Smooth muscle cell (in vitro differentiated cells): ENCODE measurements around the gene MATK. TPM values are rescaled to one million over a fixed set of nuclear protein-coding genes. Genes with fewer than 3 reads are reported as not detected.

Experiments used
- DNase-seq: peaks from one replicate; lab custom pipeline; 2025; ENCODE audit not compliant: unreplicated experiment; lab: John Stamatoyannopoulos, UW
- H2AFZ ChIP-seq: fragments of 200-600 bp; sonication (generic); 2 replicates; pipeline ENCODE4 v1.6.0; 2016; ENCODE audit warnings: antibody characterized with exemption, low read depth, mild to moderate bottlenecking
- H3F3A ChIP-seq: fragments of 200-600 bp; sonication (generic); 2 replicates; pipeline ENCODE4 v1.6.0; 2017; ENCODE audit warnings: antibody characterized with exemption, low read depth
- H3K27ac ChIP-seq: fragments of 200-600 bp; sonication (generic); 2 replicates; pipeline ENCODE4 v1.5.1; 2016; ENCODE audit warnings: low read depth, mild to moderate bottlenecking
- H3K27me3 ChIP-seq: fragments of 200-600 bp; sonication (generic); 2 replicates; pipeline ENCODE4 v1.6.1; 2016; ENCODE audit warnings: low read depth, mild to moderate bottlenecking
- H3K36me3 ChIP-seq: fragments of 200-600 bp; sonication (generic); 2 replicates; pipeline ENCODE4 v1.5.1; 2016; ENCODE audit warnings: low read depth
- H3K4me1 ChIP-seq: fragments of 200-600 bp; sonication (generic); 2 replicates; pipeline ENCODE4 v1.5.1; 2016; ENCODE audit warnings: low read depth
- H3K4me2 ChIP-seq: fragments of 200-600 bp; sonication (generic); 2 replicates; pipeline ENCODE4 v1.6.0; 2016; ENCODE audit warnings: mild to moderate bottlenecking
- H3K4me3 ChIP-seq: fragments of 200-600 bp; sonication (generic); 2 replicates; pipeline ENCODE4 v1.5.1; 2016; ENCODE audit warnings: mild to moderate bottlenecking
- H3K79me2 ChIP-seq: fragments of 200-600 bp; sonication (generic); 2 replicates; pipeline ENCODE4 v1.6.0; 2016; ENCODE audit warnings: low read depth, mild to moderate bottlenecking
- H3K9ac ChIP-seq: fragments of 200-600 bp; sonication (generic); 2 replicates; pipeline ENCODE4 v1.6.0; 2016; ENCODE audit warnings: low read depth
- H3K9me3 ChIP-seq: fragments of 200-600 bp; sonication (generic); replicated peaks from 2 replicates; pipeline ENCODE4 v1.5.1; 2016; ENCODE audit warnings: low read depth
- H4K20me1 ChIP-seq: fragments of 200-600 bp; sonication (generic); 2 replicates; pipeline ENCODE4 v1.6.0; 2016; ENCODE audit warnings: low read depth
- WGBS: methylation state at CpG from one replicate; pipeline ENCODE4 v1.1.7; 2016; ENCODE audit warnings: low lambda C conversion rate; 5-methylcytosine and 5-hydroxymethylcytosine counted together
- polyA plus RNA-seq: library from polyadenylated mRNA; unstranded; fragments of >200 nt; fragmentation: Nextera tagmentation; extraction: Ambion mirVana; gene quantifications from 2 replicates; pipeline ENCODE4 v1.2.1, GENCODE V29; 2016
- small RNA-seq: library from RNA; depleted of rRNA; stranded (forward); fragments of <200 nt; gene quantifications from one replicate; pipeline ENCODE3, GENCODE V24; 2014
- total RNA-seq: library from RNA; depleted of rRNA; stranded (reverse); fragments of >200 nt; gene quantifications from 2 replicates; pipeline ENCODE4 v1.2.3, GENCODE V29; 2014
- TF ChIP-seq, protein P1 (sequence below): fragments of 200-600 bp; sonication (generic); IDR thresholded peaks from 2 replicates; pipeline ENCODE4 v1.5.1; 2017; ENCODE audit warnings: borderline replicate concordance, mild to moderate bottlenecking, antibody characterized with exemption; ENCODE audit not compliant: insufficient read depth, poor library complexity, severe bottlenecking

MATK gene
- total and polyA plus RNA-seq, 2 experiments from 2014 or later: not detected

DNA sequence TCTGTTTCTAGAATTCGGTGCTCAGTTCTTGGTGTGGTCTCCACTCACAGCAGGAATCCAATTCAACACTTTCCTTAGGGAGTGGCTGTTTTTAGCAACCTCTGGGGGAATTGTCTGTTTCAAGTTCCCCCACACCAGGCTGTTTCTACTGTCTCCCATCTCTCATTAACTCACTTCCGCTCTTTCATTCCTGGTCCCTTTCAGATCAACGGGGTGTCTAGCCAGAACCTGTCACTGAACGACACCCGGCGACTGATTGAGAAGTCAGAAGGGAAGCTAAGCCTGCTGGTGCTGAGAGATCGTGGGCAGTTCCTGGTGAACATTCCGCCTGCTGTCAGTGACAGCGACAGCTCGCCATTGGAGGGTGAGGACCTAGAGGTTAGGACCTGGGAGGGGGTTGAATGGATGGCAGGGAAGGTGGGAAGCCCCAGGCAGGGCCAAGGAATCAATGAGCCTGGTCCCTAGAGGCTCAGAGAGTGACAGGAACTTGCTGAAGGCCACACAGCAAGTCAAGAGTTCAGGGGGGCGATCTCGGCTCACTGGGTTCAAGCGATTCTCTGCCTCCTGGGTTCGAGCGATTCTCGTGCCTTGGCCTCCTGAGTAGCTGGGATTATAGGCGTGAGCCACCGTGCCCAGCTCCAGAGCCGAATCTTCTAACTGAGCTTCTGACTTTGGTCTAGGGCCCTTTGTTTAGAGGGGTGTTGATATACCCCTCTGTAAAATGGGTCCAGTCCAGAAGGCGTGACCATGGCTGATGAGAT lies 52.5 kb downstream of the MATK start:
- no peaks in the 10 kb centered on the region for H3K27me3 ChIP-seq
- TF ChIP-seq, protein P1, sequence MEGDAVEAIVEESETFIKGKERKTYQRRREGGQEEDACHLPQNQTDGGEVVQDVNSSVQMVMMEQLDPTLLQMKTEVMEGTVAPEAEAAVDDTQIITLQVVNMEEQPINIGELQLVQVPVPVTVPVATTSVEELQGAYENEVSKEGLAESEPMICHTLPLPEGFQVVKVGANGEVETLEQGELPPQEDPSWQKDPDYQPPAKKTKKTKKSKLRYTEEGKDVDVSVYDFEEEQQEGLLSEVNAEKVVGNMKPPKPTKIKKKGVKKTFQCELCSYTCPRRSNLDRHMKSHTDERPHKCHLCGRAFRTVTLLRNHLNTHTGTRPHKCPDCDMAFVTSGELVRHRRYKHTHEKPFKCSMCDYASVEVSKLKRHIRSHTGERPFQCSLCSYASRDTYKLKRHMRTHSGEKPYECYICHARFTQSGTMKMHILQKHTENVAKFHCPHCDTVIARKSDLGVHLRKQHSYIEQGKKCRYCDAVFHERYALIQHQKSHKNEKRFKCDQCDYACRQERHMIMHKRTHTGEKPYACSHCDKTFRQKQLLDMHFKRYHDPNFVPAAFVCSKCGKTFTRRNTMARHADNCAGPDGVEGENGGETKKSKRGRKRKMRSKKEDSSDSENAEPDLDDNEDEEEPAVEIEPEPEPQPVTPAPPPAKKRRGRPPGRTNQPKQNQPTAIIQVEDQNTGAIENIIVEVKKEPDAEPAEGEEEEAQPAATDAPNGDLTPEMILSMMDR: no peak
- no peak overlapping the region for H2AFZ ChIP-seq
- no peaks in the 10 kb centered on the region for H3K36me3 ChIP-seq
- H4K20me1 ChIP-seq: no peaks in the 10 kb centered on the region
- no peaks in the 10 kb centered on the region for H3K9me3 ChIP-seq
- no peak overlapping the region for H3K4me2 ChIP-seq
- WGBS: 90% methylated on average over 20 of the region's 20 CpGs
- no peak overlapping the region for H3K4me3 ChIP-seq
- no peak overlapping the region for H3K27ac ChIP-seq
- H3K4me1 ChIP-seq: no peaks in the 10 kb centered on the region
- H3F3A ChIP-seq: no peaks in the 10 kb centered on the region
- no peak for DNase-seq
- no peak overlapping the region for H3K9ac ChIP-seq
- no peaks in the 10 kb centered on the region for H3K79me2 ChIP-seq

DNA sequence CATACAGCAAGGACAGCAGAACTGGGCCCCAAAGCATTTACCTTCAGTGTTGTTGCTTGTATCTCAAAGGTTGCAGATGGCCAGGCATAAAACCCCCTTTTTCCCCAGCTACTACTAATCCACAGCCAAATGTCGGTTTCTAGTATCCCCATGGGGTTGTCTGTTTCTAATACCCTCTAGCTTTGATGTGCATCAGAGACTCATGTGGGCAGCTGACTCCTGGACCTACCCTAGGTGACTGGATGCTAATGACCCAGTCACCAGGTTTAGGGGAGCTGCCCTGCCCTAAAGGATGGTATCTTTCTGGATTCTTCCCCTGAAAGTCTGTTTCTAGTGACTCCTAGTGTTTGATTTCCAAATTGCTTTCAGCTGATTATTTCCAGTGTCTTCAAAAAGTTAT lies 54.1 kb downstream of the MATK start:
- no peaks in the 10 kb centered on the region for H3K9me3 ChIP-seq
- WGBS: 87% methylated on average over 1 of the region's 1 CpG
- no peaks in the 10 kb centered on the region for H3K4me1 ChIP-seq
- no peaks in the 10 kb centered on the region for H3F3A ChIP-seq
- H3K36me3 ChIP-seq: no peaks in the 10 kb centered on the region
- H3K27me3 ChIP-seq: no peaks in the 10 kb centered on the region
- TF ChIP-seq, protein P1: no peak
- no peak for DNase-seq
- no peak overlapping the region for H2AFZ ChIP-seq
- H3K79me2 ChIP-seq: no peaks in the 10 kb centered on the region
- H3K4me3 ChIP-seq: no peak overlapping the region
- no peak overlapping the region for H3K27ac ChIP-seq
- H3K9ac ChIP-seq: no peak overlapping the region
- no peaks in the 10 kb centered on the region for H4K20me1 ChIP-seq
- no peak overlapping the region for H3K4me2 ChIP-seq

DNA sequence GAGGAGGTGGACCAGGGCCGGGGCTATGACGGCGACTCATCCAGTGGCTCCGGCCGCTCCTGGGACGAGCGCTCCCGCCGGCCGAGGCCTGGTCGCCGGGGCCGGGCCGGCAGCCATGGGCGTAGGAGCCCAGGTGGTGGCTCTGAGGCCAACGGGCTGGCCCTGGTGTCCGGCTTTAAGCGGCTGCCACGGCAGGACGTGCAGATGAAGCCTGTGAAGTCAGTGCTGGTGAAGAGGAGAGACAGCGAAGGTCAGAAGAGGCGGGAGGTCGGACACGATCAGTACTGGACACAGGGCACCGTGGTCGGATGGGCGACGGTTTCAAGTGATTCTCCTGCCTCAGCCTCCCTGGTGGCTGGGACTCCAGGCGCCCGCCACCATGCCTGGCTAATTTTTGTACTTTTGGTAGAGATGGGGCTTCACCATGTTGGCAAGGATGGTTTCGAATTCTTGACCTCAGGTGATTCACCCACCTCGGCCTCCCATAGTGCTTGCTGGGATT lies 55.7 kb downstream of the MATK start:
- Histone ChIP-seq H4K20me1 (no peaks in the 10 kb centered on the region), H3K9me3 (no peaks in the 10 kb centered on the region), H3K27me3 (peaks cover 6% of the 10 kb centered on the region), H3K4me2 (no peak overlapping the region), H3K9ac (no peak overlapping the region), H3K27ac (no peak overlapping the region), H3K4me3 (no peak overlapping the region), H2AFZ (no peak overlapping the region), H3K4me1 (no peaks in the 10 kb centered on the region), H3K36me3 (no peaks in the 10 kb centered on the region), H3K79me2 (no peaks in the 10 kb centered on the region), H3F3A (no peaks in the 10 kb centered on the region)
- WGBS: 92% methylated on average over 32 of the region's 32 CpGs
- TF ChIP-seq, protein P1: no peak
- DNase-seq: no peak

Small RNA genes lying within 50 kb of the gene (small RNA-seq; reads per million reads assigned to genes)
- not detected for gene AC005777.1

Other genes starting within 250 kb of the MATK start
- not detected in 2 replicates for gene TEKTIP1, start 247.2 kb downstream of the MATK start, total RNA-seq
- gene TEKTIP1, start 247.2 kb downstream of the MATK start, polyA plus RNA-seq: 0.62 and 1.8 TPM in 2 replicates
- gene MFSD12, start 228.8 kb downstream of the MATK start, total RNA-seq: 26.8 and 56.0 TPM in 2 replicates
- 73.8 and 93.9 TPM in 2 replicates for gene MFSD12, start 228.8 kb downstream of the MATK start, polyA plus RNA-seq
- gene HMG20B, start 213.4 kb downstream of the MATK start, total RNA-seq: 86.3 and 109 TPM in 2 replicates
- gene HMG20B, start 213.4 kb downstream of the MATK start, polyA plus RNA-seq: 120 and 128 TPM in 2 replicates
- gene GIPC3, start 200.9 kb downstream of the MATK start, total RNA-seq: 0.13 and 0.27 TPM in 2 replicates
- gene GIPC3, start 200.9 kb downstream of the MATK start, polyA plus RNA-seq: 0.86 and 0.96 TPM in 2 replicates
- 1.1 and 1.7 TPM in 2 replicates for gene TBXA2R, start 179.5 kb downstream of the MATK start, total RNA-seq
- 9.3 and 9.4 TPM in 2 replicates for gene TBXA2R, start 179.5 kb downstream of the MATK start, polyA plus RNA-seq
- 16.7 and 17.5 TPM in 2 replicates for gene CACTIN, start 159.6 kb downstream of the MATK start, total RNA-seq
- gene CACTIN, start 159.6 kb downstream of the MATK start, polyA plus RNA-seq: 17.3 and 22.5 TPM in 2 replicates
- 8.2 and 13.2 TPM in 2 replicates for gene PIP5K1C, start 85.9 kb downstream of the MATK start, total RNA-seq
- gene PIP5K1C, start 85.9 kb downstream of the MATK start, polyA plus RNA-seq: 27.2 and 29.9 TPM in 2 replicates
- 1.7 and 6.2 TPM in 2 replicates for gene TJP3, start 78.0 kb downstream of the MATK start, total RNA-seq
- 1.2 and 9.0 TPM in 2 replicates for gene TJP3, start 78.0 kb downstream of the MATK start, polyA plus RNA-seq
- 7.7 and 16.1 TPM in 2 replicates for gene APBA3, start 24.7 kb downstream of the MATK start, total RNA-seq
- gene APBA3, start 24.7 kb downstream of the MATK start, polyA plus RNA-seq: 27.9 and 28.4 TPM in 2 replicates
- gene MRPL54, start 23.7 kb downstream of the MATK start, total RNA-seq: 19.5 and 33.8 TPM in 2 replicates
- gene MRPL54, start 23.7 kb downstream of the MATK start, polyA plus RNA-seq: 60.8 and 64.4 TPM in 2 replicates
- not detected in 2 replicates for gene RAX2, start 14.2 kb downstream of the MATK start, total RNA-seq
- not detected in 2 replicates for gene RAX2, start 14.2 kb downstream of the MATK start, polyA plus RNA-seq
- 0.54 and 1.4 TPM in 2 replicates for gene ZFR2, start 82.7 kb upstream of the MATK start, total RNA-seq
- 1.8 and 4.8 TPM in 2 replicates for gene ZFR2, start 82.7 kb upstream of the MATK start, polyA plus RNA-seq
- gene ATCAY, start 94.3 kb upstream of the MATK start, total RNA-seq: 0.09 and 0.31 TPM in 2 replicates
- gene ATCAY, start 94.3 kb upstream of the MATK start, polyA plus RNA-seq: 0.28 and 1.1 TPM in 2 replicates
- not detected in 2 replicates for gene NMRK2, start 146.7 kb upstream of the MATK start, total RNA-seq
- not detected in 2 replicates for gene NMRK2, start 146.7 kb upstream of the MATK start, polyA plus RNA-seq
- 76.4 and 82.9 TPM in 2 replicates for gene DAPK3, start 184.7 kb upstream of the MATK start, total RNA-seq
- 113 and 120 TPM in 2 replicates for gene DAPK3, start 184.7 kb upstream of the MATK start, polyA plus RNA-seq
- gene EEF2, start 199.1 kb upstream of the MATK start, total RNA-seq: 870 and 903 TPM in 2 replicates
- gene EEF2, start 199.1 kb upstream of the MATK start, polyA plus RNA-seq: 365 and 474 TPM in 2 replicates
- 15.6 and 17.3 TPM in 2 replicates for gene PIAS4, start 221.4 kb upstream of the MATK start, total RNA-seq
- gene PIAS4, start 221.4 kb upstream of the MATK start, polyA plus RNA-seq: 8.1 and 14.0 TPM in 2 replicates